Naive thymus-derived CD8-positive, alpha-beta T cell (primary cell): ENCODE measurements around the gene PRKAG1. TPM values are rescaled to one million over a fixed set of nuclear protein-coding genes. Genes with fewer than 3 reads are reported as not detected.
A peak's percentile ranks its signal among the peaks of the same experiment; 100 is the strongest.

Experiments
- ATAC-seq, 2 donors: fragments of 150-1000 bp; cut with Tn5 transposase in 1 of 2; sonication (Bioruptor Pico), chemical (Tn5 transposase) in 1 of 2; 1 replicate in 1 of 2; 2 replicates in 1 of 2; pipeline ENCODE4 v1.10.0; 2021; ENCODE audit warnings: mild to moderate bottlenecking in 2 of 2, moderate library complexity in 2 of 2
- POLR2A ChIA-PET: fragments of 350-600 bp; sonication (Branson Sonifier 250); formaldehyde crosslinking; loops from one replicate; lab custom pipeline; 2021; ENCODE audit warnings: antibody characterized with exemption; lab: Charles Lee
- DNase-seq, 10 donors: peaks; one replicate each; pipeline versions ENCODE4 v3.0.0 to v3.0.0-alpha.2; 2020 to 2022
- H3K27ac Mint-ChIP-seq, 10 donors: one replicate each; pipeline ENCODE4 v1.8.0; 2020 to 2022; ENCODE audit warnings: mild to moderate bottlenecking in 10 of 10, mixed read lengths in 10 of 10, moderate library complexity in 4 of 10, inconsistent platforms in 1 of 10
- H3K27me3 Mint-ChIP-seq, 5 donors: one replicate each; pipeline ENCODE4 v1.8.0; 2021 to 2022; ENCODE audit warnings: mixed read lengths in 5 of 5
- H3K36me3 Mint-ChIP-seq, 3 donors: one replicate each; pipeline ENCODE4 v1.8.0; 2020 to 2022; ENCODE audit warnings: mixed read lengths in 3 of 3, mild to moderate bottlenecking in 2 of 3, inconsistent platforms in 1 of 3
- H3K4me1 Mint-ChIP-seq, 4 donors: one replicate each; pipeline ENCODE4 v1.8.0; 2021 to 2022; ENCODE audit warnings: mixed read lengths in 4 of 4
- H3K4me3 Mint-ChIP-seq, 10 donors: one replicate each; pipeline ENCODE4 v1.8.0; 2020 to 2022; ENCODE audit warnings: mild to moderate bottlenecking in 10 of 10, mixed read lengths in 10 of 10, moderate library complexity in 6 of 10, inconsistent platforms in 1 of 10
- H3K9me3 Mint-ChIP-seq, 9 donors: one replicate each; pipeline ENCODE4 v1.8.0; 2020 to 2022; ENCODE audit warnings: mixed read lengths in 9 of 9, mild to moderate bottlenecking in 3 of 9, inconsistent platforms in 1 of 9, moderate library complexity in 1 of 9
- polyA plus RNA-seq, 3 donors: library from polyadenylated mRNA; unstranded; fragments of 300-500 nt; fragmentation: Illumina TruSeq; gene quantifications; one replicate each; pipeline ENCODE4 v1.2.3, GENCODE V29; 2021
- total RNA-seq, 8 experiments: library from RNA in 2 of 8; stranded (reverse) in 2 of 8; gene quantifications; one replicate each; pipeline ENCODE4 v1.2.3 and lab custom pipeline; 2021 to 2026

Gene PRKAG1
- total and polyA plus RNA-seq, 5 experiments from 2014 or later: 29.2 to 49.5 (median 39.5) TPM

GRCh38 chr12:49037111-49037946 lies 18.8 kb upstream of the PRKAG1 start:
- Mint-ChIP-seq H3K9me3 (no peaks in the 10 kb centered on the region), H3K27ac (peak overlapping the region in 1 of 10 donors; percentile 37), H3K36me3 (peaks cover 0 to 87% (median 2%) of the 10 kb centered on the region in 3 donors), H3K4me1 (peaks cover 0 to 4% (median under 1%) of the 10 kb centered on the region in 4 donors), H3K27me3 (no peaks in the 10 kb centered on the region), H3K4me3 (no peak overlapping the region)
- POLR2A ChIA-PET: interaction anchor here (0.6 to 1.0 kb wide), 3 partner anchors 23 to 185 kb away, joined by 3 read pairs; partner anchors contain the start of genes DDX23 and KMT2D
- DNase-seq: no peak
- ATAC-seq: no peak

GRCh38 chr12:49036029-49036428 lies 17.5 kb upstream of the PRKAG1 start:
- no peaks in the 10 kb centered on the region for H3K27me3 Mint-ChIP-seq
- H3K27ac Mint-ChIP-seq: peak overlapping the region in 6 of 10 donors; percentile 8 to 89 (median 42)

GRCh38 chr12:49034286-49034622 lies 15.7 kb upstream of the PRKAG1 start:
- peak overlapping the region in 4 of 10 donors; percentile 15 to 83 (median 58) for H3K27ac Mint-ChIP-seq
- no peak overlapping the region for H3K4me3 Mint-ChIP-seq
- ATAC-seq (no peak), DNase-seq (no peak)
- POLR2A ChIA-PET: interaction anchor here (1.3 kb wide), 1 partner anchor 19 kb away, joined by 3 read pairs; no protein-coding TSS in a partner anchor
- H3K9me3 Mint-ChIP-seq: no peaks in the 10 kb centered on the region
- no peaks in the 10 kb centered on the region for H3K27me3 Mint-ChIP-seq
- H3K4me1 Mint-ChIP-seq: peaks cover 0 to 5% (median 2%) of the 10 kb centered on the region in 4 donors
- H3K36me3 Mint-ChIP-seq: peaks cover 0 to 66% (median 2%) of the 10 kb centered on the region in 3 donors

More at GRCh38 chr12:49036029-49036428, 17.5 kb upstream of the PRKAG1 start:
- Mint-ChIP-seq H3K9me3 (no peaks in the 10 kb centered on the region), H3K36me3 (peaks cover 0 to 76% (median 2%) of the 10 kb centered on the region in 3 donors), H3K4me3 (no peak overlapping the region), H3K4me1 (peaks cover 0 to 3% (median under 1%) of the 10 kb centered on the region in 4 donors)
- ATAC-seq: no peak
- POLR2A ChIA-PET: interaction anchor here (0.6 to 1.0 kb wide), 3 partner anchors 20 to 276 kb away, joined by 3 to 4 read pairs (median 4); no protein-coding TSS in a partner anchor
- DNase-seq: no peak

GRCh38 chr12:49033611-49034285 lies 15.2 kb upstream of the PRKAG1 start:
- no peaks in the 10 kb centered on the region for H3K27me3 Mint-ChIP-seq
- peaks cover 0 to 68% (median 2%) of the 10 kb centered on the region in 3 donors for H3K36me3 Mint-ChIP-seq
- POLR2A ChIA-PET: interaction anchor here (1.0 to 1.3 kb wide), 2 partner anchors 10 to 20 kb away, joined by 3 to 4 read pairs; no protein-coding TSS in a partner anchor
- peaks cover 0 to 8% (median 2%) of the 10 kb centered on the region in 4 donors for H3K4me1 Mint-ChIP-seq
- H3K4me3 Mint-ChIP-seq: no peak overlapping the region
- no peak for ATAC-seq
- H3K9me3 Mint-ChIP-seq: no peaks in the 10 kb centered on the region
- H3K27ac Mint-ChIP-seq: peak overlapping the region in 5 of 10 donors; percentile 44 to 83 (median 65)
- no peak for DNase-seq

GRCh38 chr12:49032679-49033447 lies 14.3 kb upstream of the PRKAG1 start:
- DNase-seq (no peak), ATAC-seq (no peak)
- peaks cover 0 to 9% (median 2%) of the 10 kb centered on the region in 4 donors for H3K4me1 Mint-ChIP-seq
- H3K4me3 Mint-ChIP-seq: no peak overlapping the region
- peaks cover 0 to 68% (median 2%) of the 10 kb centered on the region in 3 donors for H3K36me3 Mint-ChIP-seq
- H3K9me3 Mint-ChIP-seq: no peaks in the 10 kb centered on the region
- H3K27ac Mint-ChIP-seq: peak overlapping the region in 6 of 10 donors; percentile 37 to 61 (median 50)
- no peaks in the 10 kb centered on the region for H3K27me3 Mint-ChIP-seq
- POLR2A ChIA-PET: interaction anchor here (1.0 to 1.3 kb wide), 2 partner anchors 9 to 21 kb away, joined by 3 to 4 read pairs; no protein-coding TSS in a partner anchor

- H3K27ac Mint-ChIP-seq: peak overlapping the region in 2 of 10 donors; percentile 51 to 60
- DNase-seq (no peak), ATAC-seq (no peak)
- POLR2A ChIA-PET: interaction anchor here (1.4 kb wide), 1 partner anchor 11 kb away, joined by 6 read pairs; no protein-coding TSS in a partner anchor
- H3K4me3 Mint-ChIP-seq: no peak overlapping the region
- H3K27me3 Mint-ChIP-seq: no peaks in the 10 kb centered on the region
- peaks cover 0 to 69% (median 6%) of the 10 kb centered on the region in 3 donors for H3K36me3 Mint-ChIP-seq
- peaks cover 0 to 9% (median 2%) of the 10 kb centered on the region in 4 donors for H3K4me1 Mint-ChIP-seq
- H3K9me3 Mint-ChIP-seq: no peaks in the 10 kb centered on the region
These were observed 13.7 kb upstream of the PRKAG1 start for GRCh38 chr12:49032276-49032675.

GRCh38 chr12:49031573-49032161 lies 13.1 kb upstream of the PRKAG1 start:
- Mint-ChIP-seq H3K27me3 (no peaks in the 10 kb centered on the region), H3K4me1 (peaks cover 0 to 9% (median 2%) of the 10 kb centered on the region in 4 donors), H3K4me3 (no peak overlapping the region), H3K9me3 (no peaks in the 10 kb centered on the region), H3K27ac (peak overlapping the region in 3 of 10 donors; percentile 7 to 63 (median 40)), H3K36me3 (peaks cover 0 to 70% (median 6%) of the 10 kb centered on the region in 3 donors)
- DNase-seq: no peak
- ATAC-seq: no peak
- POLR2A ChIA-PET: interaction anchor here (1.0 to 1.4 kb wide), 3 partner anchors 9 to 11 kb away, joined by 3 to 6 read pairs (median 3); no protein-coding TSS in a partner anchor

GRCh38 chr12:49030714-49031572 lies 12.4 kb upstream of the PRKAG1 start:
- DNase-seq (no peak), ATAC-seq (no peak)
- H3K4me1 Mint-ChIP-seq: peaks cover 0 to 9% (median 2%) of the 10 kb centered on the region in 4 donors
- peaks cover 0 to 73% (median 4%) of the 10 kb centered on the region in 3 donors for H3K36me3 Mint-ChIP-seq
- no peaks in the 10 kb centered on the region for H3K9me3 Mint-ChIP-seq
- POLR2A ChIA-PET: interaction anchor here (1.0 to 1.4 kb wide), 3 partner anchors 9 to 10 kb away, joined by 3 to 6 read pairs (median 3); no protein-coding TSS in a partner anchor
- peak overlapping the region in 5 of 10 donors; percentile 7 to 83 (median 40) for H3K27ac Mint-ChIP-seq
- no peaks in the 10 kb centered on the region for H3K27me3 Mint-ChIP-seq
- H3K4me3 Mint-ChIP-seq: no peak overlapping the region

GRCh38 chr12:49030119-49030518 lies 11.5 kb upstream of the PRKAG1 start:
- POLR2A ChIA-PET: interaction anchor here (1.5 kb wide), 1 partner anchor 14 kb away, joined by 6 read pairs; no protein-coding TSS in a partner anchor
- ATAC-seq: no peak
- no peaks in the 10 kb centered on the region for H3K9me3 Mint-ChIP-seq
- no peaks in the 10 kb centered on the region for H3K27me3 Mint-ChIP-seq
- H3K4me3 Mint-ChIP-seq: no peak overlapping the region
- peak overlapping the region in 5 of 10 donors; percentile 22 to 75 (median 47) for H3K27ac Mint-ChIP-seq
- H3K4me1 Mint-ChIP-seq: peaks cover 0 to 9% (median 2%) of the 10 kb centered on the region in 4 donors
- DNase-seq: no peak
- H3K36me3 Mint-ChIP-seq: peaks cover 0 to 71% (median 4%) of the 10 kb centered on the region in 3 donors

GRCh38 chr12:49028666-49029275 lies 10.2 kb upstream of the PRKAG1 start:
- H3K36me3 Mint-ChIP-seq: peaks cover 0 to 71% (median 4%) of the 10 kb centered on the region in 3 donors
- peak overlapping the region in 4 of 10 donors; percentile 53 to 67 (median 60) for H3K27ac Mint-ChIP-seq
- H3K9me3 Mint-ChIP-seq: no peaks in the 10 kb centered on the region

More at GRCh38 chr12:49028666-49029275, 10.2 kb upstream of the PRKAG1 start:
- POLR2A ChIA-PET: interaction anchor here (0.6 to 1.5 kb wide), 3 partner anchors 7 to 15 kb away, joined by 3 to 6 read pairs (median 3); no protein-coding TSS in a partner anchor
- Mint-ChIP-seq H3K4me3 (no peak overlapping the region), H3K27me3 (no peaks in the 10 kb centered on the region), H3K4me1 (peaks cover 0 to 9% (median 4%) of the 10 kb centered on the region in 4 donors)
- no peak for DNase-seq
- no peak for ATAC-seq
